Mammary epithelial cell (primary cell): ENCODE data around the gene CTAGE8.

Experiments
- CTCF ChIP-seq, 2 donors: IDR thresholded peaks in 1 of 2; conservative IDR thresholded peaks in 1 of 2; 2 replicates each; pipeline ENCODE4 v1.5.1; 2011 to 2012; ENCODE audit warnings: inconsistent platforms in 2 of 2, low read length in 2 of 2, mild to moderate bottlenecking in 2 of 2, control low read depth in 1 of 2, low read depth in 1 of 2; ENCODE audit not compliant: insufficient read depth in 1 of 2; ENCODE audit errors: extremely low read depth in 1 of 2
- EZH2 ChIP-seq: IDR thresholded peaks from 2 replicates; pipeline ENCODE4 v1.6.1; 2012; ENCODE audit warnings: low read length, inconsistent platforms, borderline replicate concordance

GRCh38 chr7:144256112-144256511, 13.0 kb downstream of the CTAGE8 start:
- TF ChIP-seq CTCF (conservative IDR thresholded peaks at IDR 0.05 in 1 of 2, IDR thresholded peaks at IDR 0.05 in 1 of 2; ENCODE audit: extremely low read depth in 1 of 2, insufficient read depth in 1 of 2, low read depth in 1 of 2, low read length in 2 of 2) (no peak), EZH2 (no peak)
